Erythroblast (primary cell): ENCODE data around the gene AMH.

Experiments used
- GATA1 ChIP-seq: IDR thresholded peaks from 2 replicates; pipeline ENCODE4 v1.6.1; 2011; ENCODE audit warnings: low read depth, mild to moderate bottlenecking, control low read depth, low read length, moderate library complexity
- POLR2A ChIP-seq: IDR thresholded peaks from 2 replicates; pipeline ENCODE4 v1.6.1; 2011; ENCODE audit warnings: mild to moderate bottlenecking, low read length

DNA sequence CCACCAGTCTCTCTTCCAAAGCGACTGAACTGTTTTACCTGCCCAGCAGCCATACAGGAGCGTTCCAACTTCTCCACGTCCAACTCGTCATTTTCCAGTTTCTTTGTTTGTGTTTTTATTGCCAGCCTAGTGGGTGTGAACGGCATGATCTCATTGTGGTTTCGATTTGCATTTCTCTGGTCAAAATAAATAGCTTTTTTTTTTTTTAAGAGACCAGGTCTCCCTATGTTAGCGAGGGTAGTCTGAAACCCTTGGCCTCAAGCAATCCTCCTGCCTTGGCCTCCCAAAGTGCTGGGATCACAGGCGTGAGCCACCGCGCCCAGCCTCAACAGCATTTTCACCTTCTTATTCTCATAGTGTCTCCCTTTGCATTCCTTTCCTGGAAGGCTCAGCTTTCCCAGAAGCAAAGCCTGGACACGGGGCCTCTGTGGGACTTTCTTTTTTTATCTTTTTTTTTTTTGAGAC lies 11.2 kb downstream of the AMH start:
- TF ChIP-seq POLR2A (no peak), GATA1 (no peak)
